ENCODE results near the gene MCCC2. TPM values are rescaled to one million over a fixed set of nuclear protein-coding genes. Genes with fewer than 3 reads are reported as not detected.

MCCC2 gene
- total and polyA plus RNA-seq, 2 of the 8 experiments (the other 6 are each of a cell fraction or from before 2014, with no cell fraction given), result 71.7 to 86.6 TPM

DNA sequence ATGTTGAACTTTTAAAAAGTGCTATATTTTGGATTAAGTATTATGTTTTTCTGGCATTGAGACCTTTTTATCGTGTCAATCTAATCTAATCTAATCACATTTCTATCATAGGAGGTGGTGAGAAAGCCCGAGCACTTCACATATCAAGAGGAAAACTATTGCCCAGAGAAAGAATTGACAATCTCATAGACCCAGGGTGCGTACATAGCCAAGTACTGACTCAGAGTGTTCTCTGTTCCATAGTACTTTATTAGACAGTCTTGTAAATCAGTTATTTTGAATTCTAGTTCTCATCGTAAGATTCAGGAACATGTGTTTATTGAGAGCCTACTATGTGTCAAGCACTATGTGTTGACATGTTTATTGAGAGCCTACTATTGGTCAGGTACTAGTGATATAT is 9.0 kb downstream of the MCCC2 start:
- H2BK15ac ChIP-seq (ENCODE audit: low read length), result no peak overlapping the region
- no peak overlapping the region for H2AK5ac ChIP-seq (ENCODE audit: low read depth, low read length)
- no peak overlapping the region for H2BK5ac ChIP-seq (ENCODE audit: low read depth, low read length)
- FAIRE-seq (no peak), DNase-seq (ENCODE audit: low read depth in 1 of 2, low spot score in 2 of 2) (no peak)
- no peaks in the 10 kb centered on the region for H3K27me3 ChIP-seq (replicated peaks in 1 of 4; ENCODE audit: control insufficient read depth in 3 of 4, extremely low read depth in 1 of 4, insufficient read depth in 3 of 4, low read length in 3 of 4)
- no peak overlapping the region for H3K18ac ChIP-seq (ENCODE audit: extremely low read depth, low read length)
- no peak overlapping the region for H3K4me3 ChIP-seq (ENCODE audit: extremely low read depth in 1 of 4, insufficient read depth in 2 of 4, low read depth in 3 of 4, low read length in 4 of 4)
- H4K5ac ChIP-seq (ENCODE audit: insufficient read length, low read depth, low read length), result no peak overlapping the region
- no peak overlapping the region for H3K23ac ChIP-seq (ENCODE audit: insufficient read length)
- H3K23me2 ChIP-seq (ENCODE audit: low read depth, low read length), result no peaks in the 10 kb centered on the region
- no peak overlapping the region for H4K8ac ChIP-seq (ENCODE audit: extremely low read depth, insufficient read depth, low read length)
- ChIA-PET POLR2A (ENCODE audit: partially characterized antibody) (interaction anchor here (1.0 kb wide), 1 partner anchor 9 kb away, joined by 3 read pairs; the partner anchor contains the start of gene MCCC2), CTCF (ENCODE audit: partially characterized antibody) (no interaction called here)
- H3K9ac ChIP-seq (replicated peaks in 1 of 4; ENCODE audit: extremely low read depth in 1 of 4, low read depth in 3 of 4, low read length in 3 of 4), result no peak overlapping the region
- no peak overlapping the region for H2BK20ac ChIP-seq (ENCODE audit: low read length)
- no peaks in the 10 kb centered on the region for H3K9me3 ChIP-seq (ENCODE audit: insufficient read depth in 2 of 2, low read depth in 1 of 2, low read length in 1 of 2)
- no peak overlapping the region for H2AFZ ChIP-seq (ENCODE audit: low read length)
- no peaks in the 10 kb centered on the region for H3K4me1 ChIP-seq (replicated peaks in 1 of 4; ENCODE audit: control insufficient read depth in 3 of 4, insufficient read depth in 4 of 4, low read length in 3 of 4)
- H3K79me2 ChIP-seq (ENCODE audit: control insufficient read depth in 1 of 2, insufficient read depth in 2 of 2, low read length in 2 of 2), result peaks cover 0 to 28% of the 10 kb centered on the region in 2 experiments; a peak in 2 of 4 replicates
- H3K56ac ChIP-seq (replicated peaks; ENCODE audit: insufficient read length, low read depth, low read length), result no peak overlapping the region
- no peak overlapping the region for H3K27ac ChIP-seq (ENCODE audit: low read depth, low read length)
- no peak overlapping the region for H3K4ac ChIP-seq (replicated peaks; ENCODE audit: insufficient read length, low read depth, low read length)
- no peak overlapping the region for H4K91ac ChIP-seq (replicated peaks; ENCODE audit: insufficient read length, low read length)
- H2BK120ac ChIP-seq (replicated peaks; ENCODE audit: low read depth, low read length), result no peak overlapping the region
- H4K20me1 ChIP-seq (replicated peaks in 1 of 2; ENCODE audit: control insufficient read depth in 1 of 2, insufficient read depth in 2 of 2, low read length in 2 of 2), result peaks cover 0 to 1% of the 10 kb centered on the region in 2 experiments
- peaks cover 10 to 43% (median 30%) of the 10 kb centered on the region in 4 experiments; a peak in 7 of 8 replicates for H3K36me3 ChIP-seq (ENCODE audit: control insufficient read depth in 2 of 4, insufficient read depth in 4 of 4, low read length in 3 of 4)
- 97% methylated on average over 4 of the region's 4 CpGs; no CpG with 5 or more reads in 1 of the 2 experiments for WGBS, 2 experiments (ENCODE audit: extremely low coverage in 1 of 2, insufficient coverage in 1 of 2, insufficient read length in 1 of 2, insufficient replicate concordance in 2 of 2, low coverage in 1 of 2, low lambda C conversion rate in 2 of 2, missing lambda C conversion rate in 1 of 2)
- no peaks in the 10 kb centered on the region for H3K79me1 ChIP-seq (ENCODE audit: low read depth, low read length)
- H3K4me2 ChIP-seq (ENCODE audit: insufficient read depth in 1 of 2, low read depth in 2 of 2, low read length in 2 of 2), result no peak overlapping the region
- no peak overlapping the region for H3K14ac ChIP-seq (ENCODE audit: insufficient read length)
- H2BK12ac ChIP-seq (ENCODE audit: low read depth, low read length), result no peak overlapping the region
- TF ChIP-seq, protein P1, sequence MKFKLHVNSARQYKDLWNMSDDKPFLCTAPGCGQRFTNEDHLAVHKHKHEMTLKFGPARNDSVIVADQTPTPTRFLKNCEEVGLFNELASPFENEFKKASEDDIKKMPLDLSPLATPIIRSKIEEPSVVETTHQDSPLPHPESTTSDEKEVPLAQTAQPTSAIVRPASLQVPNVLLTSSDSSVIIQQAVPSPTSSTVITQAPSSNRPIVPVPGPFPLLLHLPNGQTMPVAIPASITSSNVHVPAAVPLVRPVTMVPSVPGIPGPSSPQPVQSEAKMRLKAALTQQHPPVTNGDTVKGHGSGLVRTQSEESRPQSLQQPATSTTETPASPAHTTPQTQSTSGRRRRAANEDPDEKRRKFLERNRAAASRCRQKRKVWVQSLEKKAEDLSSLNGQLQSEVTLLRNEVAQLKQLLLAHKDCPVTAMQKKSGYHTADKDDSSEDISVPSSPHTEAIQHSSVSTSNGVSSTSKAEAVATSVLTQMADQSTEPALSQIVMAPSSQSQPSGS (IDR thresholded peaks at IDR 0.05; ENCODE audit: low read length), result no peak
- no peak for TF ChIP-seq CBX8 (IDR thresholded peaks at IDR 0.05; ENCODE audit: borderline replicate concordance, low read depth, low read length)
- no peak for TF ChIP-seq PHF8 (conservative IDR thresholded peaks at IDR 0.05; ENCODE audit: low read depth, low read length)
- no peak for TF ChIP-seq TBP (IDR thresholded peaks at IDR 0.05; ENCODE audit: low read depth, low read length)
- TF ChIP-seq EP300 (IDR thresholded peaks at IDR 0.05; ENCODE audit: borderline replicate concordance in 1 of 2, low read depth in 2 of 2, low read length in 2 of 2), result no peak
- no peak for TF ChIP-seq SAP30 (IDR thresholded peaks at IDR 0.05; ENCODE audit: insufficient read depth, insufficient replicate concordance, low read length)
- TF ChIP-seq TEAD4 (IDR thresholded peaks at IDR 0.05; ENCODE audit: low read depth, low read length), result no peak
- TF ChIP-seq CBX5 (IDR thresholded peaks at IDR 0.05; ENCODE audit: low read depth, low read length), result no peak

Data from H1 (cell line).